IPS DF 19.7 (cell line): Measurements from ENCODE around the gene PDZD2.
"Not testable (repeated sequence)": the region's sequence is repeated elsewhere in the genome, so short reads cannot be mapped to it uniquely, and the experiment has no call there.

ENCODE experiments used
- DNase-seq: peaks from one replicate; pipeline ENCODE4 v3.0.0-alpha.2; 2013; ENCODE audit warnings: low read depth, low spot score

Gene PDZD2

GRCh38 chr5:31732821-31733220 is 93.9 kb downstream of the PDZD2 start:
- DNase-seq, result not testable (repeated sequence)

GRCh38 chr5:31733371-31733770 is 94.4 kb downstream of the PDZD2 start:
- no peak for DNase-seq

- DNase-seq, result no peak
Measured at GRCh38 chr5:31736127-31736526, 97.2 kb downstream of the PDZD2 start.

- no peak for DNase-seq
Measured at GRCh38 chr5:31738199-31738598, 99.3 kb downstream of the PDZD2 start.

GRCh38 chr5:31741496-31741895 is 102.6 kb downstream of the PDZD2 start:
- DNase-seq, result no peak

GRCh38 chr5:31743678-31744077 is 104.7 kb downstream of the PDZD2 start:
- DNase-seq, result no peak

GRCh38 chr5:31748458-31749172 is 109.7 kb downstream of the PDZD2 start:
- DNase-seq, result no peak

GRCh38 chr5:31750215-31750614 is 111.3 kb downstream of the PDZD2 start:
- DNase-seq, result no peak

GRCh38 chr5:31751610-31752009 is 112.7 kb downstream of the PDZD2 start:
- DNase-seq, result no peak

- no peak for DNase-seq
Measured at GRCh38 chr5:31753700-31754357, 114.9 kb downstream of the PDZD2 start.

- no peak for DNase-seq
Measured at GRCh38 chr5:31754358-31754704, 115.4 kb downstream of the PDZD2 start.

- DNase-seq, result no peak
Measured at GRCh38 chr5:31754741-31755675, 116.1 kb downstream of the PDZD2 start.

GRCh38 chr5:31755676-31756230 is 116.8 kb downstream of the PDZD2 start:
- DNase-seq, result no peak

- DNase-seq, result no peak
Measured at GRCh38 chr5:31757806-31758205, 118.9 kb downstream of the PDZD2 start.

- no peak for DNase-seq
Measured at GRCh38 chr5:31758803-31759425, 120.0 kb downstream of the PDZD2 start.

- no peak for DNase-seq
Measured at GRCh38 chr5:31759925-31760324, 121.0 kb downstream of the PDZD2 start.

- no peak for DNase-seq
Measured at GRCh38 chr5:31761877-31762276, 122.9 kb downstream of the PDZD2 start.

- no peak for DNase-seq
Measured at GRCh38 chr5:31763424-31763823, 124.5 kb downstream of the PDZD2 start.

GRCh38 chr5:31764687-31765086 is 125.8 kb downstream of the PDZD2 start:
- not testable (repeated sequence) for DNase-seq

GRCh38 chr5:31767335-31768031 is 128.6 kb downstream of the PDZD2 start:
- DNase-seq, result no peak

GRCh38 chr5:31768046-31768445 is 129.1 kb downstream of the PDZD2 start:
- DNase-seq, result no peak
